Measurements from ENCODE around the gene ITM2C.

ITM2C gene

GRCh38 chr2:230823264-230823964, 41.3 kb upstream of the ITM2C start:
- H3K9ac ChIP-seq (ENCODE audit: insufficient read length, low read depth), result no peak overlapping the region
- no peak for DNase-seq (ENCODE audit: low read depth, low spot score)
- TF ChIP-seq SUZ12 (IDR thresholded peaks at IDR 0.05; ENCODE audit: extremely low read depth, insufficient read depth, insufficient read length), result no peak
- no peak for TF ChIP-seq ZNF274 (IDR thresholded peaks at IDR 0.05; ENCODE audit: low read depth, low read length)
- TF ChIP-seq YY1 (IDR thresholded peaks at IDR 0.05; ENCODE audit: insufficient read depth, insufficient read length), result no peak
- peaks cover 15% of the 10 kb centered on the region for H3K36me3 ChIP-seq (ENCODE audit: insufficient read depth, insufficient read length, low read length)
- H3K27me3 ChIP-seq (ENCODE audit: insufficient read depth, insufficient read length), result no peaks in the 10 kb centered on the region
- H3K4me3 ChIP-seq (ENCODE audit: insufficient read length, low read depth), result no peak overlapping the region
- peaks cover 4% of the 10 kb centered on the region for H3K4me1 ChIP-seq (ENCODE audit: insufficient read depth, insufficient read length)
- H3K9me3 ChIP-seq (ENCODE audit: insufficient read depth, low read length), result no peaks in the 10 kb centered on the region

- peak; percentile 90 for DNase-seq (ENCODE audit: low read depth, low spot score)
- H3K27me3 ChIP-seq (ENCODE audit: insufficient read depth, insufficient read length), result no peaks in the 10 kb centered on the region
- H3K9ac ChIP-seq (ENCODE audit: insufficient read length, low read depth), result no peak overlapping the region
- peaks cover 4% of the 10 kb centered on the region for H3K4me1 ChIP-seq (ENCODE audit: insufficient read depth, insufficient read length)
- 0 out of 2 replicates have a peak, but pooled peaks cover 2% of the 10 kb centered on the region for H3K9me3 ChIP-seq (ENCODE audit: insufficient read depth, low read length)
- H3K36me3 ChIP-seq (ENCODE audit: insufficient read depth, insufficient read length, low read length), result peaks cover 6% of the 10 kb centered on the region
- H3K4me3 ChIP-seq (ENCODE audit: insufficient read length, low read depth), result no peak overlapping the region
- TF ChIP-seq YY1 (IDR thresholded peaks at IDR 0.05; ENCODE audit: insufficient read depth, insufficient read length) (no peak), SUZ12 (IDR thresholded peaks at IDR 0.05; ENCODE audit: extremely low read depth, insufficient read depth, insufficient read length) (no peak), ZNF274 (IDR thresholded peaks at IDR 0.05; ENCODE audit: low read depth, low read length) (no peak)
Measured at GRCh38 chr2:230824406-230824978, 40.2 kb upstream of the ITM2C start.

GRCh38 chr2:230825354-230825753, 39.4 kb upstream of the ITM2C start:
- Histone ChIP-seq H3K4me3 (ENCODE audit: insufficient read length, low read depth) (no peak overlapping the region), H3K4me1 (ENCODE audit: insufficient read depth, insufficient read length) (peaks cover 4% of the 10 kb centered on the region), H3K9ac (ENCODE audit: insufficient read length, low read depth) (no peak overlapping the region), H3K9me3 (ENCODE audit: insufficient read depth, low read length) (peaks cover 10% of the 10 kb centered on the region; the same call in 1 of the 2 replicates), H3K27me3 (ENCODE audit: insufficient read depth, insufficient read length) (no peaks in the 10 kb centered on the region), H3K36me3 (ENCODE audit: insufficient read depth, insufficient read length, low read length) (peaks cover 3% of the 10 kb centered on the region)
- DNase-seq (ENCODE audit: low read depth, low spot score), result no peak
- TF ChIP-seq YY1 (IDR thresholded peaks at IDR 0.05; ENCODE audit: insufficient read depth, insufficient read length) (no peak), SUZ12 (IDR thresholded peaks at IDR 0.05; ENCODE audit: extremely low read depth, insufficient read depth, insufficient read length) (no peak), ZNF274 (IDR thresholded peaks at IDR 0.05; ENCODE audit: low read depth, low read length) (no peak)

- H3K36me3 ChIP-seq (ENCODE audit: insufficient read depth, insufficient read length, low read length), result no peaks in the 10 kb centered on the region
- H3K4me3 ChIP-seq (ENCODE audit: insufficient read length, low read depth), result no peak overlapping the region
- H3K4me1 ChIP-seq (ENCODE audit: insufficient read depth, insufficient read length), result no peaks in the 10 kb centered on the region
- no peak overlapping the region for H3K9ac ChIP-seq (ENCODE audit: insufficient read length, low read depth)
- no peaks in the 10 kb centered on the region for H3K27me3 ChIP-seq (ENCODE audit: insufficient read depth, insufficient read length)
- DNase-seq (ENCODE audit: low read depth, low spot score), result no peak
- TF ChIP-seq YY1 (IDR thresholded peaks at IDR 0.05; ENCODE audit: insufficient read depth, insufficient read length) (no peak), SUZ12 (IDR thresholded peaks at IDR 0.05; ENCODE audit: extremely low read depth, insufficient read depth, insufficient read length) (no peak), ZNF274 (IDR thresholded peaks at IDR 0.05; ENCODE audit: low read depth, low read length) (no peak)
- H3K9me3 ChIP-seq (ENCODE audit: insufficient read depth, low read length), result peaks cover 10% of the 10 kb centered on the region; the same call in 1 of the 2 replicates
Measured at GRCh38 chr2:230827774-230828271, 36.9 kb upstream of the ITM2C start.

- no peaks in the 10 kb centered on the region for H3K4me1 ChIP-seq (ENCODE audit: insufficient read depth, insufficient read length)
- no peaks in the 10 kb centered on the region for H3K36me3 ChIP-seq (ENCODE audit: insufficient read depth, insufficient read length, low read length)
- H3K27me3 ChIP-seq (ENCODE audit: insufficient read depth, insufficient read length), result no peaks in the 10 kb centered on the region
- TF ChIP-seq SUZ12 (IDR thresholded peaks at IDR 0.05; ENCODE audit: extremely low read depth, insufficient read depth, insufficient read length) (no peak), ZNF274 (IDR thresholded peaks at IDR 0.05; ENCODE audit: low read depth, low read length) (no peak), YY1 (IDR thresholded peaks at IDR 0.05; ENCODE audit: insufficient read depth, insufficient read length) (no peak)
- no peak for DNase-seq (ENCODE audit: low read depth, low spot score)
- no peak overlapping the region for H3K4me3 ChIP-seq (ENCODE audit: insufficient read length, low read depth)
- peaks cover 10% of the 10 kb centered on the region; the same call in 1 of the 2 replicates for H3K9me3 ChIP-seq (ENCODE audit: insufficient read depth, low read length)
- no peak overlapping the region for H3K9ac ChIP-seq (ENCODE audit: insufficient read length, low read depth)
Measured at GRCh38 chr2:230828272-230828961, 36.3 kb upstream of the ITM2C start.

GRCh38 chr2:230829293-230829692, 35.4 kb upstream of the ITM2C start:
- DNase-seq (ENCODE audit: low read depth, low spot score), result no peak
- Histone ChIP-seq H3K4me3 (ENCODE audit: insufficient read length, low read depth) (no peak overlapping the region), H3K4me1 (ENCODE audit: insufficient read depth, insufficient read length) (no peaks in the 10 kb centered on the region), H3K36me3 (ENCODE audit: insufficient read depth, insufficient read length, low read length) (no peaks in the 10 kb centered on the region), H3K9ac (ENCODE audit: insufficient read length, low read depth) (no peak overlapping the region), H3K9me3 (ENCODE audit: insufficient read depth, low read length) (peaks cover 10% of the 10 kb centered on the region; the same call in 1 of the 2 replicates), H3K27me3 (ENCODE audit: insufficient read depth, insufficient read length) (no peaks in the 10 kb centered on the region)
- TF ChIP-seq YY1 (IDR thresholded peaks at IDR 0.05; ENCODE audit: insufficient read depth, insufficient read length), result no peak
- no peak for TF ChIP-seq ZNF274 (IDR thresholded peaks at IDR 0.05; ENCODE audit: low read depth, low read length)
- no peak for TF ChIP-seq SUZ12 (IDR thresholded peaks at IDR 0.05; ENCODE audit: extremely low read depth, insufficient read depth, insufficient read length)

- no peak overlapping the region for H3K9ac ChIP-seq (ENCODE audit: insufficient read length, low read depth)
- H3K4me3 ChIP-seq (ENCODE audit: insufficient read length, low read depth), result no peak overlapping the region
- no peaks in the 10 kb centered on the region for H3K36me3 ChIP-seq (ENCODE audit: insufficient read depth, insufficient read length, low read length)
- H3K27me3 ChIP-seq (ENCODE audit: insufficient read depth, insufficient read length), result no peaks in the 10 kb centered on the region
- TF ChIP-seq ZNF274 (IDR thresholded peaks at IDR 0.05; ENCODE audit: low read depth, low read length) (no peak), SUZ12 (IDR thresholded peaks at IDR 0.05; ENCODE audit: extremely low read depth, insufficient read depth, insufficient read length) (no peak), YY1 (IDR thresholded peaks at IDR 0.05; ENCODE audit: insufficient read depth, insufficient read length) (no peak)
- DNase-seq (ENCODE audit: low read depth, low spot score), result no peak
- H3K4me1 ChIP-seq (ENCODE audit: insufficient read depth, insufficient read length), result no peaks in the 10 kb centered on the region
- H3K9me3 ChIP-seq (ENCODE audit: insufficient read depth, low read length), result peaks cover 10% of the 10 kb centered on the region; the same call in 1 of the 2 replicates
Measured at GRCh38 chr2:230829959-230830358, 34.8 kb upstream of the ITM2C start.

Data from NT2/D1 (cell line).